ENCODE data around the gene TOP1.

Gene TOP1

DNA sequence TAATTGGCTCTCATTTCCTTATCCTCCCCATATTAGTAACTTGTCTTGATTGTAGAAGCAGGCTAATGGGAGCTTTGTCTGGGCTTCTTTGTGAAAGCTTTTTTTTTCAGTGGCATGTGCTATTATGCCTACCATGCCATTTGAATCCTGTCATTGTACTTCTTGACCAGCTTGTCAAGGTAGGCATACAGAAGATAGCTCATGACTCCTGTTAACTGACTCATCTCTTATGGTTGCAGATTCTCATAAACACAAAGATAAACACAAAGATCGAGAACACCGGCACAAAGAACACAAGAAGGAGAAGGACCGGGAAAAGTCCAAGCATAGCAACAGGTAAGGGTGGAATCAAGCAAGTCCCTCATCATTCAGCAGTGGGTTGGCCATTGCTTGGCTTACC lies 32.5 kb downstream of the TOP1 start:
- DNase-seq: no peak

DNA sequence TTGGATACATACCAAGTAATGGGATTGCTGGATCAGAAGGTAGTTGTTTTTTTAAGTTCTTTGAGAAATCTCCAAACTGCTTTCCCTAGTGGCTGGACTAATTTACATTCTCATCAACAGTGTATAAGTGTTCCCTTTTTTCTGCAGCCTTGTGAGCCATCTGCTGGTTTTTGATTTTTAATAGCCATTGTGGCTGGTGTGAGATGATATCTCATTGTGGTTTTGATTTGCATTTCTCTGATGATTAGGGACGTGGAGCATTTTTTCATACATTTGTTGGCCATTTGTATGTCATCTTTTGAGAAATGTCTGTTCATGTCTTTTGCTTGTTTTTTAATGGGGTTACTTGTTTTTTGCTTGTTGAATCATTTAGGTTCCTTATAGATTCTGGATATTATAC lies 34.8 kb downstream of the TOP1 start:
- no peak for DNase-seq

GRCh38 chr20:41064377-41064776 lies 35.8 kb downstream of the TOP1 start:
- no peak for DNase-seq

DNA sequence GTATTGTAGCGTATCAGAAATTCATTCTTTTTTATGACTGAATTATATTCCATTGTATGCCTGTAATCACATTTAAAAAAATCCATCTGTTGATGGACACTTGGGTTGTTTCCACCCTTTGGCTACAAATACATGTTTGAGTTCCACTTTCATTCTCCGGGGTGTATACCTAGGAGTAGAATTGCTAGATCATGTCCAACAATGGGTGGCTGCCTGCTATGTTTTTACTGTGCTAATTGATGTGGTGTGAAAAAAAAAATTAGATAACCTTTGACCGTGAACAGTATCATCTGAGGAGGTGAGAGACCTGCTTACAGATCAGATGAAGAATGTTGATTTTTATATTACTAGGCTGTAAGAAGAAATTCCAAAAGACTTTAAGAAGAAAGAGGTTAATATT lies 37.1 kb downstream of the TOP1 start:
- DNase-seq: no peak

DNA sequence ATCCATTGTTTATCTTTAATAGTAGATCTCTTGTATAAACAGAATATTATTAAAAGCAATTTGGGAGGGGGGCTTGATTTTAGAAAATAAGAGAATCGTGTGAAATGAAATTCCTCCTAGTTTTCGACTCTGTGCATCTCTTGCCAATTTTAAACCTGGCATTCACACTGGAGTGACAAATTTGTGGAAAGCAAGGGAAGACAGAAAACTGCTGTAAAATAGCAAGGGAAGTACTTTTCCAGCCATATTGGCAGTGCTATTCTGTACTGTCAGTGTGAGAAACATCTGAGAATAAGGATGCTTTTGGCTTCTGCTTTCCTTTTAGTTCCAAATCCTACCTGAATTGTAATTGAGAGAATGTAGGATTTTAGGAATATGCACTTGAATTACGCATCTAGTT lies 40.2 kb downstream of the TOP1 start:
- DNase-seq: no peak

DNA sequence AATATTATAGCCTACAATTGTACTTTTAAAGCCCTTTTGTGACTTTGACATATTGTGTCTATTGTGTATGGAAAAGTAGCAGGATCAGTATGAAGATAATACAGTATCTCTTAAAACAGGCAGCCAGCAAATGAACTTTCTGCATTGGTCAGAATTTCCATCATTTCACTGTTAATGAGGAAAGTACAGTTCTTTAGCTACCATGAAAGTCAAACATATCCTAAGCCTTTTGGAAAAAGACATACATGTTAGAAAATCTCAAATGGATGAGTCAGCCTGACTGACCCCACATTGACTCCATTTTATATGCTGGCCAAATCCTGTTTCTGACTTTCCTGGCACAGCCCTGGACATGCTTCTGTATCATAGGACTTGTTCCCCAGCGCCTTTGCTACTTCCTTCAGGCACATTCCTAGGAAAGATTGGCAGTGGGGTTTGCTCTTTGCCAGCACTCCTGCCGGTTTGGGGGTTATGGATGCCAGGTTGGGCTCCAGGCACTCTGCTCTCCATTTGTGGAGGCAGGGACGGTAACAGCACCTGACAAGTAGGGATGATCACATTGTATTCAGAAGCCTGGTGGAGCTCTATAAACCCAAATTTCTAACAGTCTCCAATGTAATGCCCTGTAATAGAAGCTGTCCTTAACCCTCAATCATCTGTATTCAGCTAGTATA lies 43.7 kb downstream of the TOP1 start:
- DNase-seq: no peak

- DNase-seq: no peak
Observed at GRCh38 chr20:41072915-41073314, 44.3 kb downstream of the TOP1 start.

DNA sequence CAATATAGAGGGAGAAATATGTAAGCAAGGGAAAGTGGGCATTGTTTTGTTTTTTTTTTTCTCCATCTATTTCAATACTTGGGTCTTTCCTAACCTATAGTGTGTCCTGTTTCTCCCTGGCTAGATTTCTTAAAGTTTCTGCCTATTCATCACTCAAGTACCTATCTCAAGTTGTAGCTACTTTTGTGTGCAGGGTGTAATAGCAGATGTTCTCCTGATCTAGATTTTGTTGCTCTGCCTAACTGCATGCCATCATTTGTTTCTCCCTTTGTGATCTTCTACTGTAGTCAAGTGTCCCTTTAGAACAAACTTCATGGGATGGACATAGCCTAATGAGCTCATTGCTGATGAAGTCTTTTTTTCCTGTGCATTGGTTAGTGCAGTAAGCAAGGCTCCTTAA lies 45.8 kb downstream of the TOP1 start:
- no peak for DNase-seq

DNA sequence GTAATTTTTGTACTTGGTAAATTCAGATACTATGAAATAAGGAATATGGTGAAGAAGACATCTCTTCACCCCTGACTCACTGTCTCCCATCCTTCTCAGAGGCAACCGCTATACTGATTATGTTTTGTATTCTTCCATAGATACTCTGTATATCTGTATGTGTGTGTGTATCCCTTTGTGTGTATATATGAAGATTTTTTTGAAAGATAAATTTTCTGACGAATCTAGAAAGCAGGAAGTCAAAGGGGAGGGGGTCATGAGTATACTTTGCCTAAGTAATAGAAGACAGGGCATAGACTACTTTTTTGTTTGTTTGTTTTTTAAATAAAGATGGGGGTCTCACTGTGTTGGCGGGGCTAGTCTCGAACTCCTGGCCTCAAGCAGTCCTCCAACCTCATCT lies 48.2 kb downstream of the TOP1 start:
- no peak for DNase-seq

DNA sequence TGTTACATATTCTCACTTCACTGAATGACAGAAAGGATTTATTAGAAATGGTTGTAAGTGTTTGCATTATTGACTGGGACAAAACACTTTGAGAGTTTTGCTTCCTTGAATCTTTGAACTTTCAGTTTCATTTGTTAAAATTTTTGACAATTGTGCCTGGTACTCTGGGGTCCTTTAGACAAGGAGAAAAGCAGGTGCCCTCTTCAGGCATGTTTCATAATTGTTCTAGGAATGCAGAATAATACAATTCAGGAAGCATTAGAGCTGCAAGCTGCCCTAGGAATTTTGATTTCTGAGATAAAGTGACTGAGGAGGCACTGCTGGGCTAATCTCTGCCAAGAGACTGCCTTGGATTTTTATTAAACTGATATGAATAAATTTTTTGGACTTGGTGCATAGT lies 49.7 kb downstream of the TOP1 start:
- no peak for DNase-seq

DNA sequence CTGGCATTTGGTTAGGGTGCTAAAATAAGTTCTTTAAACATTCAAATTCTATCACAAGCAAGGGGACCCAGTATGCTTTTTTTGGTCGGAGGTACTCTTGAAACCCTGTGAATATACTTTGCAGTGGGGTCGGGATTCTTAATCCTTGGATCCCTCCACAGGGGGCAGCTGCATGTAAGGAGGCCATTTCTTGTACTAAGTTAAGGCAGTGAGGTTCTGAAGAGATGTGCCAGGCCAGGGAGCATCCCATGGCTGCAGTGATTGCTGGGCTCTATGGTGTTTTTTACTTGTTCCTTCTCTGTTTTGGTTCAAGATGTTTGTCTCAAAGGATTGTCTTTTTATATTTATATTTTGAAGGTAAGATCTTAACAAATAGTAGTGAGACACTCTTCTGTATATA lies 50.4 kb downstream of the TOP1 start:
- no peak for DNase-seq

DNA sequence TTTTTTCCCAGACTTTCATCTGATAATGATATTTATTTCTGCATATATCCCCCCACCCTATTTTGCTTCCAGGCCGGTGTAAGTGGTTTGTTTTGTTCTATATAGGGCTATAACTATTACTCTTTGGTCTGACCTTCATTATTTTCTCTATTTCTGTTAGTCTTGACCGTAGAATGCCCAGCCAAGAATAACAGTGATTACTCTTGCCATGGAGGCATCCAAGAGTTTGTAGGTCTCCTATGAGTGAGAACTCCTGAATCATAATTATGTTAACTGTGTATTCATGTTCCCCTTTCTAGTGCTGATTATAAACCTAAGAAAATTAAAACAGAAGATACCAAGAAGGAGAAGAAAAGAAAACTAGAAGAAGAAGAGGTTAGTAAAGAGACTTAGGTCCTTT lies 52.2 kb downstream of the TOP1 start:
- no peak for DNase-seq

GRCh38 chr20:41081276-41081814 lies 52.7 kb downstream of the TOP1 start:
- DNase-seq: no peak

GRCh38 chr20:41082306-41082705 lies 53.7 kb downstream of the TOP1 start:
- no peak for DNase-seq

DNA sequence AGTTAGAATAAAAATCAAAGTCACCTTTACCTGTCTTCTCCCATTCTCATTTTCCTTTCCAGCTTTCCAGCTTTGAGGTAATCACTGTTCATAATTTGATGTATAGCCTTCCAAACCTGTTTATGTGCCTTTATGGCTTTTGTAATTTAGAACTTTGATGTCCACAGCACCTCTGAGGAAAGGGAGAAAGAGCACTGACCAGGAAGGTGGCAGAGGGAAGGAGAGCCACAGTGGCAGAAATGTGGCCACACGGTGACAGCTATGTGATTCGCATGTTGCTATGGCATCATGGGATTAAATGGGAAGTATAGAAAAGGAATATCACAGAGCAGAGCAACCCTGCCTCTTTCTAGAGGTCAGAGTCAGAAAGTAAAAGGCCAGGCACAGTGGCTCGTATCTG lies 57.0 kb downstream of the TOP1 start:
- DNase-seq: no peak

- no peak for DNase-seq
Observed at GRCh38 chr20:41086402-41087324, 58.0 kb downstream of the TOP1 start.

- DNase-seq: no peak
Observed at GRCh38 chr20:41087325-41087685, 58.7 kb downstream of the TOP1 start.

DNA sequence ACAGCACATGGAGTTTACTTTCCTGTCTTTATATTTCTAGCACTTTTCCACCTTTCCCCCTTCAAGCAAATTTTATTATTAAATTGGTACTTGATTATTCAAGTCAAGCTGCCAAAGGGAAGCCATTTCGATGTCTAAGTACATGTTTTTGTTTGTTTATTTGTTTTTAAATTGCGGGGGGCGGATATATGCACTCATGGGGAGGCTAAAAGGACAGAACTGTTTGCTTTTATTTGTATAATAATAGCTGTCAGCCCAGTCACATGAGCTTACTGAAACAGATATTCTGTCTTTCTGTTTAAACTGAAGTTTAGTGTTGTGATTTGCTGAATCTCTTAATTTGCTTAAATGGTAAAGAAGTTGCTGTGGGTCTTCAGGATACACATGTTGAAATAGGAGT lies 59.2 kb downstream of the TOP1 start:
- no peak for DNase-seq

DNA sequence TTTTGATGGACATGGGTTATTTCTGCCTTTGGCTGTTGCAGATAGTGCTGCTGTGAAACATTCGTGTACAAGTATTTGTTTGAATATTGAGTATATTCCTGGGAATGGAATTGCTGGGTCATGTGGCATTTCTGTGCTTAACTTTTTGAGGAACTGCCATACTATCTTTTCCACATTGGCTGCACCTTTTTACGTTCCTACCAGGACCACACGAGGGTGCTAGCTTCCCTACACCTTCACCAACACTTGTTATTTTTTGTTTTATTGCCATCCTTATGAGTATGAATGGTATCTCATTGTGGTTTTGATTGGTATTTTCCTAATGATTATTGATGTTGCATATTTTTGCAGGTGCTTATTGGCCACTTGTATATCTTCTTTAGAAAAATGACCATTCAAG lies 60.9 kb downstream of the TOP1 start:
- DNase-seq: no peak

DNA sequence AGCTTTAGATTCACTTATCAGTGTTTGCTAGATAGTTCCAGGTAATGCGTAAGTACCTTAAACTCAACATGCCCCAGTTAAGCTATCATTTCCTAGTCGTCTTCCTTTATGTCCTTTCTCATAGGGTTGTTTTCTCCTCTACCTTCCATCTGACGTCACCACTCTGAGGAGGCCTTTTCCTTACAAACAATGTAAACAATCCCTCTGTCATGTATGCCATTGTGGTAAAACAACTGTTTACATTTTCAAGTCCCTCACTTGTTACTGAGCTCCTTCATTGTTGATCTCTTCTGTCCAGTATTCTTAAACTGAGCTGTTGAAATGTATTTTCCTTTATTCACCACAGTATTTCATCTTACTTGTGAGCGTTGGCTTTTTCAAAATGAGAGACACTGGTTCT lies 63.3 kb downstream of the TOP1 start:
- DNase-seq: no peak

DNA sequence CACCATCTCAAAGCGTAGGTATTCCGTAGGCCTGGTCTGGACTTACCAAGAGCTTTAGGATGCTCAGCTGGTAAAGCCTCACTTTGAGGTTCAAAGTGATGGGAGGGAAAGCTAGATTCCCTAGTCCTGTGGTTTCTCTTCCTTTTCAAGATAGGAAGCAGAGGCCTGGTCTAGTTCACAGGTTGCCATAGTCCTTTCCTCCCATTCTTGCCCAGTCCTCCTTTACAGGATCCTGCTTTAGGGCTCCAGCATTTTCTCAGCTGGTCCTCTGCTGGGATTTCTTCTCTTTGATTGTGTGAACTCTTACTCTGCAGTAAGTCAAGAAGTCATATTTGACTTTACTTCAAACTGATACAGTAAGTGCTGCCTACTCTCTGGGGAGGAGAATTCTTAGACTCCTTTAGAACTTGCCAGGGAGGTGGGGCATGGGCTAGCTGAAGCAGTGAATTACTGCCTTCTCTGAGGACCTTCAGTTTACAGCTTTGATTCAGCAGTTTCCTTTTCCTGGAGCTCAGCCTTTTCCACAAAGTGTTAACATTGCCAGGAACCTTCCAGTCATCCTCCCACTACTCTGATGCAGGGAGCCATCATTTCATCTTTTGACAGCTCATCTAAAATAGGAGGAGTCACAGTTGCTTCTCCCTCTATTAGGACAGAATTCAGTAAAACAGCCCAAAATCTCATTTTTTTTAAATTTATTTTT lies 65.9 kb downstream of the TOP1 start:
- DNase-seq: no peak

GRCh38 chr20:41095110-41095969 lies 66.7 kb downstream of the TOP1 start:
- DNase-seq: peak; percentile 53
